BJ (cell line): ENCODE data around the gene UBE2L6. TPM values are rescaled to one million over a fixed set of nuclear protein-coding genes. Genes with fewer than 3 reads are reported as not detected.

Experiments
- CTCF ChIA-PET: fragments of 350-600 bp; formaldehyde crosslinking; extraction: SDS; loops from one replicate; lab custom pipeline; 2021; ENCODE audit warnings: antibody characterized with exemption, inconsistent platforms; lab: Yijun Ruan, JAX
- POLR2A ChIA-PET: fragments of 300-600 bp; sonication (Branson Sonifier 250); formaldehyde crosslinking; extraction: SDS; loops from one replicate; lab custom pipeline; 2021; ENCODE audit warnings: antibody characterized with exemption; lab: Charles Lee
- DNase-seq: peaks from one replicate; pipeline ENCODE4 v3.0.0-alpha.2; 2011; ENCODE audit warnings: low read depth
- H3K27me3 ChIP-seq: 2 replicates; pipeline ENCODE4 v1.6.0; 2011; ENCODE audit warnings: low read length; ENCODE audit not compliant: control insufficient read depth, insufficient read depth
- H3K36me3 ChIP-seq: 2 replicates; pipeline ENCODE4 v1.5.1; 2011; ENCODE audit warnings: low read length; ENCODE audit not compliant: control insufficient read depth, insufficient read depth
- H3K4me3 ChIP-seq: 2 replicates; pipeline ENCODE4 v1.5.1; 2011; ENCODE audit warnings: low read depth, mild to moderate bottlenecking, control low read depth, low read length
- CTCF ChIP-seq: IDR thresholded peaks from 2 replicates; pipeline ENCODE4 v1.5.1; 2011; ENCODE audit warnings: low read depth, mild to moderate bottlenecking, control low read depth, inconsistent platforms, low read length, moderate library complexity; ENCODE audit not compliant: insufficient read depth
- polyA plus RNA-seq: library from polyadenylated mRNA; depleted of rRNA; stranded (reverse); fragments of >200 nt; gene quantifications from 2 replicates; pipeline ENCODE4 v1.2.3, GENCODE V29; 2011

The UBE2L6 gene
- polyA plus RNA-seq, 1 experiment = 67.0 TPM

GRCh38 chr11:57586711-57587245 lies 19.3 kb upstream of the UBE2L6 start:
- TF ChIP-seq CTCF = no peak
- ChIA-PET POLR2A (no interaction called here), CTCF (interaction anchor here (2.1 kb wide), 1 partner anchor 19 kb away, joined by 6 read pairs; the partner anchor contains the start of gene UBE2L6)
- no peak for DNase-seq
- Histone ChIP-seq H3K27me3 (peaks cover 1% of the 10 kb centered on the region; the same call in 1 of the 2 replicates), H3K36me3 (no peaks in the 10 kb centered on the region), H3K4me3 (no peak overlapping the region)

GRCh38 chr11:57585301-57585700 lies 17.8 kb upstream of the UBE2L6 start:
- CTCF ChIA-PET = interaction anchor here (2.1 kb wide), 1 partner anchor 17 kb away, joined by 6 read pairs; the partner anchor contains the start of gene UBE2L6
- no peak for TF ChIP-seq CTCF

GRCh38 chr11:57584341-57584740 lies 16.9 kb upstream of the UBE2L6 start:
- CTCF ChIA-PET = interaction anchor here (0.6 to 1.4 kb wide), 5 partner anchors 8 to 57 kb away, joined by 3 to 4 read pairs (median 3); partner anchors contain the start of gene UBE2L6
- POLR2A ChIA-PET = no interaction called here
- peaks cover 1% of the 10 kb centered on the region; the same call in 1 of the 2 replicates for H3K27me3 ChIP-seq
- DNase-seq = no peak
- no peaks in the 10 kb centered on the region for H3K36me3 ChIP-seq
- no peak for TF ChIP-seq CTCF
- no peak overlapping the region for H3K4me3 ChIP-seq

More at GRCh38 chr11:57585301-57585700, 17.8 kb upstream of the UBE2L6 start:
- H3K4me3 ChIP-seq = no peak overlapping the region
- no peaks in the 10 kb centered on the region for H3K36me3 ChIP-seq
- H3K27me3 ChIP-seq = peaks cover 1% of the 10 kb centered on the region; the same call in 1 of the 2 replicates
- DNase-seq = no peak
- POLR2A ChIA-PET = no interaction called here

GRCh38 chr11:57574061-57574460 lies 6.6 kb upstream of the UBE2L6 start:
- H3K4me3 ChIP-seq = no peak overlapping the region
- ChIA-PET POLR2A (no interaction called here), CTCF (interaction anchor here (1.3 to 8.8 kb wide), 3 partner anchors 20 to 116 kb away, joined by 4 to 285 read pairs (median 4); no protein-coding TSS in a partner anchor)
- no peaks in the 10 kb centered on the region for H3K36me3 ChIP-seq
- TF ChIP-seq CTCF = no peak
- no peak for DNase-seq
- peaks cover 11% of the 10 kb centered on the region for H3K27me3 ChIP-seq

- ChIA-PET POLR2A (interaction anchor here (0.7 kb wide), 1 partner anchor 38 kb away, joined by 6 read pairs; no protein-coding TSS in a partner anchor), CTCF (interaction anchor here (1.3 to 8.8 kb wide), 2 partner anchors 69 to 113 kb away, joined by 3 to 285 read pairs; no protein-coding TSS in a partner anchor)
- Histone ChIP-seq H3K27me3 (0 out of 2 replicates have a peak, but pooled peaks cover 2% of the 10 kb centered on the region), H3K36me3 (no peaks in the 10 kb centered on the region), H3K4me3 (no peak overlapping the region)
- TF ChIP-seq CTCF = no peak
- no peak for DNase-seq
Observed at GRCh38 chr11:57571606-57572005, 4.1 kb upstream of the UBE2L6 start.
